Measurements from ENCODE around the gene DNAH17. TPM values are rescaled to one million over a fixed set of nuclear protein-coding genes. Genes with fewer than 3 reads are reported as not detected.

DNAH17 gene
- total RNA-seq, 3 donors from 2014 or later = 0.05 to 0.08 (median 0.05) TPM

DNA sequence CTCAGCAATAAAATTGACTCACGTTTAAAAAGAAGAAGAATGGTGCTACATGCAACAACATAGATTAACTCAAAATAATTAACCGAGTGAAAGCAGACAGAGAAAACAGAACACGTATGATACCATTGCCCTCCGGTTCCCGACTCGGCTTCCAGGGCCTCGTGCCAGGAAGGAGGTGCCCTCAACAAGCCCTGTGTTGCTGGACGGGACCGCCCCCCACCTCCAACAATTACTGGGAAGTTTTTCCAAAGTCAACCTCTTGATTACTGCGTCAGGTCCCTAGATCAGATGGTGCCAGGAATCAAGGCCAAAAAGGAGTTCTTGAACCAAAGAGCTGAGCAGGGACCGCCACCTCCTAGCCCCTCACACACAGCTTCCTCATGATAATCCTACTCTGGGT lies 20.4 kb downstream of the DNAH17 start:
- Mint-ChIP-seq H3K27me3 (ENCODE audit: low read depth) (peaks cover 7% of the 10 kb centered on the region), H3K9me3 (no peaks in the 10 kb centered on the region), H3K36me3 (ENCODE audit: insufficient read depth) (no peaks in the 10 kb centered on the region), H3K4me1 (ENCODE audit: low read depth) (no peaks in the 10 kb centered on the region), H3K4me3 (no peak overlapping the region)
- no peak for DNase-seq
- no peak for ATAC-seq

- no peaks in the 10 kb centered on the region for H3K36me3 Mint-ChIP-seq (ENCODE audit: insufficient read depth)
- no peak overlapping the region for H3K4me3 Mint-ChIP-seq
- no peak for ATAC-seq
- peaks cover 7% of the 10 kb centered on the region for H3K27me3 Mint-ChIP-seq (ENCODE audit: low read depth)
- H3K9me3 Mint-ChIP-seq = no peaks in the 10 kb centered on the region
- DNase-seq = no peak
- H3K4me1 Mint-ChIP-seq (ENCODE audit: low read depth) = no peaks in the 10 kb centered on the region
These were observed 21.3 kb downstream of the DNAH17 start for GRCh38 chr17:78555746-78556401.

- Mint-ChIP-seq H3K27me3 (ENCODE audit: low read depth) (no peaks in the 10 kb centered on the region), H3K4me1 (ENCODE audit: low read depth) (no peaks in the 10 kb centered on the region), H3K36me3 (ENCODE audit: insufficient read depth) (no peaks in the 10 kb centered on the region), H3K9me3 (no peaks in the 10 kb centered on the region), H3K4me3 (no peak overlapping the region)
- no peak for DNase-seq
- no peak for ATAC-seq
These were observed 26.7 kb downstream of the DNAH17 start for GRCh38 chr17:78550464-78550863.

DNA sequence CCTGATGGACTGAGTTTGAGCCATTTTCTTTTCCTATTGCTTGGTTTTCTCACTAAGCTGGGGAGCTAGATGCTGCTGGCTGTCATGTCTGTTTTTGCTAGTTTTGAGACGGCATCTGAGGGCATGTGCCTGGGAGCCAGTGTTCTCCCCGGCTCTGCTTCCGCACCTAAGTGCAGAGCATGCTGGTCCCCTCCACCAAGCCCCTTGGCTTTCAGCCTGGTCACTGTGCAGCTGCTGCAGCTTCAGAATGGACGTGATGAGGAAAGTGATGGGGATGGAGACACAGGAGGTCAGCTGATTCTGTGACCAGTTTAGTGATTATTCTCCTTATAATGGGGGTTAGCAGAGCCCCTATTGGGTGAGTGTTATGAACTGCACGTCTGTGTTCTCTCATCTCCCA lies 28.5 kb downstream of the DNAH17 start:
- no peaks in the 10 kb centered on the region for H3K36me3 Mint-ChIP-seq (ENCODE audit: insufficient read depth)
- H3K4me3 Mint-ChIP-seq = no peak overlapping the region
- H3K9me3 Mint-ChIP-seq = no peaks in the 10 kb centered on the region
- no peaks in the 10 kb centered on the region for H3K4me1 Mint-ChIP-seq (ENCODE audit: low read depth)
- ATAC-seq (no peak), DNase-seq (no peak)
- H3K27me3 Mint-ChIP-seq (ENCODE audit: low read depth) = no peaks in the 10 kb centered on the region

GRCh38 chr17:78547035-78547434 lies 30.2 kb downstream of the DNAH17 start:
- DNase-seq (no peak), ATAC-seq (no peak)
- Mint-ChIP-seq H3K36me3 (ENCODE audit: insufficient read depth) (no peaks in the 10 kb centered on the region), H3K9me3 (no peaks in the 10 kb centered on the region), H3K4me1 (ENCODE audit: low read depth) (no peaks in the 10 kb centered on the region), H3K4me3 (no peak overlapping the region), H3K27me3 (ENCODE audit: low read depth) (no peaks in the 10 kb centered on the region)

- H3K9me3 Mint-ChIP-seq = no peaks in the 10 kb centered on the region
- no peak overlapping the region for H3K4me3 Mint-ChIP-seq
- H3K27me3 Mint-ChIP-seq (ENCODE audit: low read depth) = no peaks in the 10 kb centered on the region
- H3K4me1 Mint-ChIP-seq (ENCODE audit: low read depth) = no peaks in the 10 kb centered on the region
- no peak for DNase-seq
- ATAC-seq = no peak
- no peaks in the 10 kb centered on the region for H3K36me3 Mint-ChIP-seq (ENCODE audit: insufficient read depth)
These were observed 30.7 kb downstream of the DNAH17 start for GRCh38 chr17:78546476-78546875.

DNA sequence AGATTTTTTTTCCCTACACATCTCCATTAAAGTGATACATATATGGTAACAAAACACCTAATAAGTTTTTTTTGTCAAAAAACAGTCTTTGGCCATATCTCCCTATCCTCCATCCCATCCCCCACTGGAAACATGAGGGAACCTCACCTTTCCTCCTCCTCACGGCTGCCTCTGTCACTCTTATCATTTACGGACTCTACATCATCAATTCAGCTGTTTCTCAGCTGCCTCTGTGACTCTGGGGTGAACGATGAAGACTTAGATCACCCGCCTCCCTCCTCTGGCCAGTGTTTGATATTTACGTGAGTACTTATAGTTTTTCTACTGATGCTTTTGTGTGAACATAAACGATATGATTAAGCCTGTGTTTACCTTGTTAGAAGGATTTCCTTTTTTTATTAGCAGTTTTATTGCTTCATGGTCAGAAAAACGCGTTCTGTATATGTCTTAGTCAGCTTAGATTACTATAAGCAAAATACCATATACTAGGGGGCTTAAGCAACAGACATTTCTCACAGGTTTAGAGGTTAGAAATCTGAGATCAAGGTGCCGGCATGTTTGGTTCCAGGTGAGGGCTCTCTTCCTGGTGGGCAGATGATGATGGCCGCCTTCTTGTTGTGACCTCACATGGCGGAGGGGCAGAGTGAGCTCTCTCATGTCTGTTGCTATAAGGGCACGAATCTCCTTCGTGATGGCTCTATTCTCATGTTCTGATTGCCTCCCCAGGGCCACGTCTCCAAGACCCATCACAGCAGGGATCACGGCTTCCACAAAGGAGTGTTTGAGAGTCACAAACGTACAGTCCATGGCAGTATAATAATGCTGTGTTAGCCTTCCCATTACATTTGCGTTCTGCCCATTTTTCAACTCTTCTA lies 32.1 kb downstream of the DNAH17 start:
- Mint-ChIP-seq H3K4me3 (no peak overlapping the region), H3K36me3 (ENCODE audit: insufficient read depth) (no peaks in the 10 kb centered on the region), H3K4me1 (ENCODE audit: low read depth) (no peaks in the 10 kb centered on the region), H3K9me3 (no peaks in the 10 kb centered on the region), H3K27me3 (ENCODE audit: low read depth) (no peaks in the 10 kb centered on the region)
- DNase-seq (no peak), ATAC-seq (no peak)

- no peak for DNase-seq
- no peaks in the 10 kb centered on the region for H3K9me3 Mint-ChIP-seq
- no peaks in the 10 kb centered on the region for H3K27me3 Mint-ChIP-seq (ENCODE audit: low read depth)
- no peak for ATAC-seq
- H3K36me3 Mint-ChIP-seq (ENCODE audit: insufficient read depth) = no peaks in the 10 kb centered on the region
- no peak overlapping the region for H3K4me3 Mint-ChIP-seq
- peaks cover 2% of the 10 kb centered on the region for H3K4me1 Mint-ChIP-seq (ENCODE audit: low read depth)
These were observed 35.5 kb downstream of the DNAH17 start for GRCh38 chr17:78541488-78542206.

DNA sequence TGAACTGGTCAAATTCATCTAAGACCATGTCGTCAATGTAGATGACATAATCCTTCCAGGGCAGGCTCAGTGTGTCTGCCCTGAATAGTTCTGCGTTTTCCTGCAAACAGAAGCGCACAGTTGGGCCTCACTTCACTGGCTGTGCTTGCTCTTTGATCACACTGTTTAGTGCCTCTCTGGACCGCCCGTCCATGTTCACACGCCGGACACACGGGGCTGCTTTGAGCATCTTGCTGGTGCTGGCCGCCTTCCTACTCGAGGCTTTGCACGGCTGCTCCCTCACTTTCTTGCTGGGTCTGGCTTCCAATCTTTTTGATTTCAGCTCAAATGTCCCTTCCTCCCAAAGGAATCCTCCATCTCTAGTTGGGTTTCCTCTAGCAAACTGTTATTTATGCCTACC lies 37.4 kb downstream of the DNAH17 start:
- no peaks in the 10 kb centered on the region for H3K27me3 Mint-ChIP-seq (ENCODE audit: low read depth)
- H3K36me3 Mint-ChIP-seq (ENCODE audit: insufficient read depth) = no peaks in the 10 kb centered on the region
- ATAC-seq = no peak
- no peak overlapping the region for H3K4me3 Mint-ChIP-seq
- DNase-seq = no peak
- H3K9me3 Mint-ChIP-seq = no peaks in the 10 kb centered on the region
- peaks cover 18% of the 10 kb centered on the region for H3K4me1 Mint-ChIP-seq (ENCODE audit: low read depth)

DNA sequence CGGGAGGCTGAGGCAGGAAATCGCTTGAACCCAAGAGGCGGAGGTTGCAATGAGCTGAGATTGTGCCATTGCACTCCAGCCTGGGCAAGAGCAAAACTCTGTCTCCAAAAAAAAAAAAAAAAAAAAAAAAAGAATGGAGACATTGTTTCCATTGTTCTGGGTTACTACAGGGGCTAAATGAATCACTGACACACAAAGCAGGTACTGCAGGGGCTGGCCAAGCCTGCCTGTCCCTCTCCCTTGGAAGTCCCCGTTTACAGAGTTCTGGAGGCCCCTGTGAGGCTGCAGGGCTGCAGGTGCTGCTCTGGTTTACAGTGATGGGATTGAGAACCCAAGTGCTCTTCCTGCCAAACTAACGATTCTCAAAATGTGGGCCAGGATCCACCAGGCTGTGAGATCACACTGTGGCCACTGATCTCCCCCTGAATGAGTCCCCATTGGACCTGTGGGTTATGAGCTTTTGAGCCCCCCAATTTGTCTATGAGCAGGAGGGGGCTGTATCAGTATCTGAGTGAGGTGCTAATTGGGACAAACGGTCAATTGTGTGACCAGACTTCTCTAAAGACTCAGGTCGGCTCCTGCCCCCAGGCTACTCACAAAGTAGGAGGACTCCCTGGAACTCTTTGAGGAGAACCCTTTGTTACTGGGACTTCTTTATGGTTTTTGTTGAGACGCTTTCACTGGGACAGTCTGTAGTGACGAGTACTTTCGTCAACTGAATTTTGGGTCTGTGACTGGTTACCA lies 39.0 kb downstream of the DNAH17 start:
- no peaks in the 10 kb centered on the region for H3K27me3 Mint-ChIP-seq (ENCODE audit: low read depth)
- H3K4me3 Mint-ChIP-seq = no peak overlapping the region
- H3K4me1 Mint-ChIP-seq (ENCODE audit: low read depth) = peaks cover 24% of the 10 kb centered on the region
- H3K36me3 Mint-ChIP-seq (ENCODE audit: insufficient read depth) = no peaks in the 10 kb centered on the region
- DNase-seq (no peak), ATAC-seq (no peak)
- H3K9me3 Mint-ChIP-seq = no peaks in the 10 kb centered on the region

GRCh38 chr17:78537217-78537860 lies 39.9 kb downstream of the DNAH17 start:
- ATAC-seq (no peak), DNase-seq (no peak)
- H3K36me3 Mint-ChIP-seq (ENCODE audit: insufficient read depth) = no peaks in the 10 kb centered on the region
- H3K9me3 Mint-ChIP-seq = no peaks in the 10 kb centered on the region
- peaks cover 30% of the 10 kb centered on the region for H3K4me1 Mint-ChIP-seq (ENCODE audit: low read depth)
- no peak overlapping the region for H3K4me3 Mint-ChIP-seq
- H3K27me3 Mint-ChIP-seq (ENCODE audit: low read depth) = no peaks in the 10 kb centered on the region

DNA sequence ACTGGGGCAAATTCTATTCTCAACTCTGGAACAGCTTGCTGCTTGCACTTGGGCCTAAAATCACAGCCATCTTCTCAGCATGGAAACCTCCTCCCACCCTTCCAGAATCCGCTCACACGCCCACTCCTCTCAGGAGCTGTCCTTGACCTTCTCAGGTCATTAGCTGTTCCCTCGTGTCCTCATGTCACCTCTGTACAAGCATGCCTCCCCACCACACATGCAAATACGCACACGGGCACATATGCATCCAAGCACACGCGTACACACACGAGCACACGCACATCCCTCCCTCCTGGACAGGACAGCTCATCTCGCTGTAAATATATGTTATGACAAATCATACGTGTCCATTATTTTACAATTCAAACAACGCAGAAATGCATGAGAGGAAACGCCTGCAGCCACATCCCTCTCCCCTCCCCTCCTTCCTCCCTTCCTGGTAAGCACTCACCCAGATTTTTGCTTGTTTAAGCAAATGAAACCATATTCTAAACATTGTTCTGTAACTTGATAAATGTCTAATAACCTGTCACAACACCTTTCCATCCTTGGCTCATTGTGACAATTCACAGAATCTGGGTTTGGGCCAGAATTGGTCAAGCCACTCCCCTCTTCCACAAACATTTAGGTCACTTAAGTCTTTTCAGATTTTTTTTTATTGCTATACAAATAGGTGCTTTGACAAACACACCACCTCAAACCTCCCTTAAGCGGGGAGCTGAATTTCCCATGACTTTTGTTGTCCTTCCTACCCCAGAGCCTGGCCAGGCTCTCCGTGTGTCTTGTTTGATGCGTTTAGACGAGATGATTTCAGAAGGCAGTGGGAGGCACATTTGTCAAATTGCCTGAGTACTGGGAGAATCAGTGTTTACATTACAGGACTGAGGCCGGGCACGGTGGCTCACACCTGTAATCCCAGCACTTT lies 41.7 kb downstream of the DNAH17 start:
- ATAC-seq (no peak), DNase-seq (no peak)
- Mint-ChIP-seq H3K4me1 (ENCODE audit: low read depth) (peaks cover 30% of the 10 kb centered on the region), H3K36me3 (ENCODE audit: insufficient read depth) (no peaks in the 10 kb centered on the region), H3K27me3 (ENCODE audit: low read depth) (no peaks in the 10 kb centered on the region), H3K4me3 (peak overlapping the region; percentile 59), H3K9me3 (no peaks in the 10 kb centered on the region)

Data from activated T-cell treated with anti-CD3 and anti-CD28 coated beads, Interleukin-2, amount 50 U/mL, for 4 hours (primary cell).